Duodenal mucosa (tissue), 2 donors: Measurements from ENCODE around the gene HSPA12B.

Experiments
- H3K27ac ChIP-seq: one replicate; pipeline ENCODE4 v1.7.0; 2013; ENCODE audit warnings: low read depth, low read length
- H3K27me3 ChIP-seq, 2 donors: one replicate each; pipeline ENCODE4 v1.7.0; 2013; ENCODE audit warnings: low read length in 2 of 2, control low read depth in 1 of 2; ENCODE audit not compliant: insufficient read depth in 2 of 2, control insufficient read depth in 1 of 2
- H3K36me3 ChIP-seq, 2 donors: one replicate each; pipeline ENCODE4 v1.7.0; 2013; ENCODE audit warnings: low read length in 2 of 2, control low read depth in 1 of 2; ENCODE audit not compliant: insufficient read depth in 2 of 2, control insufficient read depth in 1 of 2
- H3K4me1 ChIP-seq, 2 donors: one replicate each; pipeline ENCODE4 v1.7.0; 2013; ENCODE audit warnings: low read length in 2 of 2, control low read depth in 1 of 2; ENCODE audit not compliant: insufficient read depth in 2 of 2, control insufficient read depth in 1 of 2
- H3K4me3 ChIP-seq, 2 donors: one replicate each; pipeline ENCODE4 v1.7.0; 2013; ENCODE audit warnings: low read length in 2 of 2, low read depth in 1 of 2
- H3K9ac ChIP-seq, 2 donors: one replicate each; pipeline ENCODE4 v1.7.0; 2013; ENCODE audit warnings: low read length in 2 of 2, low read depth in 1 of 2
- H3K9me3 ChIP-seq, 2 donors: one replicate each; pipeline ENCODE4 v1.7.0; 2013; ENCODE audit warnings: low read length in 2 of 2, control low read depth in 1 of 2; ENCODE audit not compliant: control insufficient read depth in 1 of 2

Gene HSPA12B

DNA sequence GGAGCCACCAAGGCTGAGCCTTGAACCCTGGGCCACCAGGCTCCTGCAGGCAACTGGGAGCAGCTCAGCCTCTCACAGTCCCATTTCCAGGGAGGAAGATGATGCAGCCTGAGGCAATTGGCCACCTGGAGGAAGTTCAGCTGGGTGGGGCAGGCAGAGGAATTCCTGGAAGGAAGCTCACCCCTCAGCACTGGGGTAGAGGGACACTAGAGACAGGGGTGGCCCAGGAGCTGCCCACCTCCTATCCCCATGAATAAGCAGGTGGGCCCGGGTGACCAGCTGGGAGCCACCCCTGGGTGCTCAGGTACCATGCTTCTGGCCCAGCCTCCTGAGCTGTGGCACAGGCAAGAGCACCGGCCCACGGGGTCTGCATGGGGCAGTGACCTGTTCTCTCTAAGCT is 3.6 kb upstream of the HSPA12B start:
- Histone ChIP-seq H3K36me3 (no peaks in the 10 kb centered on the region), H3K4me1 (peaks cover 0 to 3% of the 10 kb centered on the region in 2 donors), H3K27me3 (peaks cover 17 to 22% of the 10 kb centered on the region in 2 donors), H3K9me3 (no peaks in the 10 kb centered on the region), H3K9ac (no peak overlapping the region), H3K4me3 (no peak overlapping the region), H3K27ac (no peak overlapping the region)

DNA sequence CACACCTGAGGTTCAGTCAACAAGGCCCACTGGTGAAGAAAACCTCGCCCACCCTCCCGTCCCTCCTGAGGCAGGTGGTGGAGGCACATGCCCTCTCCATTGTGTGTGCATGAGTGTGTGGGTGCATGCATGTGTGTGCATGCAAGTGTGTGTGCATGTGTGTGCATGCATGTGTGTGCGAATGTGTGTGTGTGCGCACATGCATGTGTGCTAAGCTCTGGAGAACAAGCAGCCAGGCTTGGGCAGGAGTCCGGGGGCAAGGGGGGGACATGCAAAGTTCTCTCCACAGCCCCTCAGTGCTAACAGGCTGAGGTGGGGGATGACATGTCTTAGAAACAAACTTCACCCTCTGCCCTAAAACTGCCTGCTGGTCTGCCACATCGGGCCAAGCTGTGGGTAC is 3.1 kb upstream of the HSPA12B start:
- Histone ChIP-seq H3K9ac (no peak overlapping the region), H3K27me3 (peaks cover 17 to 22% of the 10 kb centered on the region in 2 donors), H3K4me1 (peaks cover 4 to 8% of the 10 kb centered on the region in 2 donors), H3K36me3 (no peaks in the 10 kb centered on the region), H3K9me3 (no peaks in the 10 kb centered on the region), H3K4me3 (no peak overlapping the region), H3K27ac (no peak overlapping the region)

DNA sequence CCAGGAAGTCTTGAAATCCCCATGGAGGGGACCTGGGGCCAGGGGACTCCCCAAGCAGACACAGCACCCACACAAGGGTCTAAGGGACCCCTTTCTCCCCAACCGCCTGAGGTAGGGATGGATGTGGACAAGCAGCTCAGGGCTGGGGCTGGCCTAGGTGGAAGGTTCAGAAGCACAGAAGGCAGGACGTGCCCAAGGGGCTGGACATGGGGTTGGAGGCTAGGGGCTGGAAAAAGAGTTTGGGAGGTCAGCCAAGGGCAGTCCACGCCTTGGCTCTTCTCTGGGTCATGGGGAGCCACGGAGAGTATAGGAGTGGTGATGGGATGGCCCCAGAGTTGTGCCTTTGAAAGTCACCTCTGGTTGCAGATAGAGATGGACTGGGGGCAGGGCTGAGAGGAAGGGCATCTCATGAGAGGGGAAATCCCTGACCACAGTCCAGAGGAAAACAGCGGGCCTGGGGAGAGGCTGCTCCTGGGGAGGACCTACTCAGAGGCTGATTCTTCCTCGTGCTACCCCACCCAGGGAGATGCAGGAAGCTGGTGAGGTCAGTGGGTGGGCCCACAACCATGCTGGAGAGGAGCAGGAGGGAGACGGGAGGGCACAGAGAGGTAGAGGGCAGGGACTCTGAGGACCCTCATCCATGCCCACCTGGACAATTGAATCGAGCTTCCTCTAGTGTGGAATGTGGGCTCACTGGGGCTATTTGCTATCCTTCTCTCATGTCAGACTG is 2.5 kb upstream of the HSPA12B start:
- Histone ChIP-seq H3K4me3 (no peak overlapping the region), H3K27ac (no peak overlapping the region), H3K27me3 (peaks cover 15 to 22% of the 10 kb centered on the region in 2 donors), H3K36me3 (no peaks in the 10 kb centered on the region), H3K4me1 (peaks cover 10 to 13% of the 10 kb centered on the region in 2 donors), H3K9me3 (no peaks in the 10 kb centered on the region), H3K9ac (no peak overlapping the region)

DNA sequence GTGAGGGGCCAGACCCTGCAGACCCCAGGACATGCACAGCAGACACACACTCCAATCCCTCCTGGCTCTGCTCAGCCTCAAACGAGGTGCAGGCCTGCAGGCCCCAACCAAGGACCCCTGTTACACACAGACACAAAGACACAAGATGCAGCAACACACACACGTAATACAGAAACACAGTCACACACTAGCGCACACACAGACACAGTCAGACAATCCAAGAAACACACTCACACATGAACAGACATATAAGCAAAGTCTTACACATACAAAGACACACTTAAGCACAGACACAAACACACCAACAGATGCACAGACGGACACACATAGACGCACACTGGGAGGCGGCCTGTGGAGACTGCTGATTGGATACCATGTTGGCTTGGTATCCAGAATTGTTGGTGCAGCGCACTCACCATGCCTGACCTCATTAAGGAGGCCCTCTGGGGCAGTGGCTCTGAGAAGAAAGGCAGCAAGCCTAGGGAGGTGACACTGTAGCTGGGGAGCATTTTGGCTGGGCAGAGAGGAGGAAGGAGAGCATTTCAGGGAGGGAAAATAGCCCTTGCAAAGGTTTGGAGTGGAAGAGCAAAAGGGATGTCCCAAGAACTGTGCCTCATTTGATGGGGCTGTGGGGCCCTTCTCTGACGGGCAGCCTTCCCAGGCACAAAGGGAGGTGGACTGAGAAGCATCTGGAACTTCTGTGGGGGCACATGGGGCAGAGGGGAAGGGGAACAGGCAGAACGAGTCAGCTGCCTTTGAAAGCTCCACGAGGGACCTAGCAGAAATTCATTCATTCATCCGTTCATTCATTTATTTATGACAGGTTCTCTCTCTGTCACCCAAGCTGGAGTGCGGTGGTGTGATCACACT is 1.4 kb upstream of the HSPA12B start:
- H3K4me1 ChIP-seq = peaks cover 18 to 20% of the 10 kb centered on the region in 2 donors
- H3K27ac ChIP-seq = no peak overlapping the region
- H3K4me3 ChIP-seq = no peak overlapping the region
- peaks cover 15 to 22% of the 10 kb centered on the region in 2 donors for H3K27me3 ChIP-seq
- no peaks in the 10 kb centered on the region for H3K9me3 ChIP-seq
- H3K9ac ChIP-seq = no peak overlapping the region
- no peaks in the 10 kb centered on the region for H3K36me3 ChIP-seq

DNA sequence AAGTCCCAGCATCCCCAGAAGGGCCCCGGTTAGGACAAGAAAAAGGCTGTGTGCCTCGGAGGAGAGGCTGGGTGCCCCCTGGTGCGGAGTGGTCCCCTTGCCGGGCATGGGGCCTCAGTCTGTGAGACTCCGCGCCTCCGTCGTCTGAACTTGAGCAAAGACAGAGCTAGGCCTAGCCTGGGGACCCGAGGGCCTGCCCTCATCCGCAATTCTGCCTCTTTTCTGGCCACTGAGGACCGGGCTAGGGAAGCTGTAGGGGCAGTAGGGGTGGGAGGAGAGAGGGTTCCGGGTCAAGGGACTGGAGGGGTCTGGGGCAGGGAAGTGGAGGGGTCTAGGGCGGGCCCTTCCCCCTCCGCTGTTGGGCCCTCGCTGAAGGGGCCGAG is 550 bp upstream of the HSPA12B start:
- Histone ChIP-seq H3K9me3 (no peaks in the 10 kb centered on the region), H3K27me3 (peaks cover 15 to 22% of the 10 kb centered on the region in 2 donors), H3K4me1 (peaks cover 22 to 23% of the 10 kb centered on the region in 2 donors), H3K4me3 (no peak overlapping the region), H3K27ac (no peak overlapping the region), H3K36me3 (no peaks in the 10 kb centered on the region), H3K9ac (no peak overlapping the region)

DNA sequence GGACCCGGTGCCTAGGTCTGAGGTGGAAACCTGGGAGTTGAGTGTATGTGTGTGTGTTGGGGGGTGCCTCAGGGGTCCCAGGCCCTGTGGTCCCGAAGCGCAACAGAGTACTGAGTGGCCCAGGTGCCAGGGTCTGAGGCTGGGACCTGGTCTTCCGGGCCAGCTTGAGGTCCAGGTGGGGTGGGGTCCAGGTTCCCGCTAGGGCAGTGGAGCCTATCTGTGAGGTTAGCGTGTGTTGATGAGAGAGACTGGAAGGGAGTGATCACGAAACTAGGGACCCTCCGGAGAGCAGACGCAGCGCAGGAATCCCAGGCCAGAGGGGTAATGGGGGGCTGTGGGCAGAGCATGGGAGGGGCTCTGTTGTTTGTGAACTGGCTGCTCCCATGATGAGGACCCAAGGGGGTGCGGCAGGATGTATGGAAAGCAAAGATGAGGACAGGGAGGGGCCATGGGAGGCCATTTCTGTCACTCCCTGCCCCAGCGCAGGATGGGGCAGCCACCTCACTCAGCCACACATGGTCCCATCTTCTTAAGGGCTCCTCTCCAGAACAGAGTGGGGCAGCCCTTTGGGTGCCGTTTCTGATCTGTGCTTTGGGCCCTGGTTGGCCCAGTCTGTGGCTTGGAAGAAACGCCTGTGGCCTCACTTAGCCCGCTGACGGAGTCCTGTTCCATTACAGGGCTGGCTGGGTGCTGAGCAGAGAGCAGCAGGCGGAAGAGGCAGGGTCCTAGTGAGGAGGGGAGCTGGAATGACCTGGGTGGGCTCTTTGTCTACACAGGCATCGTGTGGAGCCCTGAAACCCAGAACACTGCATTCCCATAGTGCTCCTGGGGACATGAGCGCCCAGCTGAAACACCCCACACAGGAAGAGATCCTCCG is 872 bp downstream of the HSPA12B start:
- Histone ChIP-seq H3K4me1 (peaks cover 22 to 23% of the 10 kb centered on the region in 2 donors), H3K9me3 (no peaks in the 10 kb centered on the region), H3K27ac (no peak overlapping the region), H3K36me3 (no peaks in the 10 kb centered on the region), H3K9ac (no peak overlapping the region), H3K4me3 (no peak overlapping the region), H3K27me3 (peaks cover 15 to 18% of the 10 kb centered on the region in 2 donors)

DNA sequence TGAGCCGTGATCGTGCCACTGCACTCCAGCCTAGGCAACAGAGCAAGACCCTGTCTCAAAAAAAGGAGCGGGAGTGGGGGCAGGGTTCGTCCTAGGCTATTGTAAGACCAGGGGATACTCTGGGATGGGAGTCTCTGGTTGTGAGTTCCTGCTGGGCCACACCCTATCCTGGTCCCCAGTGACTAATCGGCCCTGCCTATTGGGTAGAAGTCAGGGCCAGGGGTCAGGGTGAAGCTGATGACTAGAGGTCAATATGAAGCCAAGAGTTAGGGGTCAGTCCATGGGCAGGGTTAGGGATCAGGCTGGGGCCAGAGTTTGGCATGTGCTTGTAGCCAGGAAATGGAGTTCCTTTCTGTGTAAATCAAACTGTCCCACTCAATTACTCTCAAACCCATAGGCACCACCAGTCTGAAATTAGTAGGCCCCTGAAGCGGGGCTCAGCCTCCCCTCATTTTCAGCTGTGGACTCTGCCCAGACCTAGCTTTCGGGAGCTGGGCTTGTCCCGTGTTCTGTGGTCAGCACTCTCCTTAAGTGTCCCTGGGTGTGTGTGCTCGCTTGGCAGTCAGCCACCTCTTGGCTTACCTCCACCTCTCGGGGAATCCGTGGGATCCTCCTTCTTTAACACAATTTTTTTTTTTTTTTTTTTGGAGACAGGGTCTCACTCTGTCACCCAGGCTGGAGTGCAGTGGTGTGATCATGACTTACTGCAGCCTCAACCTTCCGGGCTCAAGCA is 1.8 kb downstream of the HSPA12B start:
- Histone ChIP-seq H3K4me1 (peaks cover 23 to 26% of the 10 kb centered on the region in 2 donors), H3K27ac (no peak overlapping the region), H3K9ac (no peak overlapping the region), H3K4me3 (no peak overlapping the region), H3K9me3 (no peaks in the 10 kb centered on the region), H3K27me3 (peaks cover 15 to 17% of the 10 kb centered on the region in 2 donors), H3K36me3 (no peaks in the 10 kb centered on the region)

DNA sequence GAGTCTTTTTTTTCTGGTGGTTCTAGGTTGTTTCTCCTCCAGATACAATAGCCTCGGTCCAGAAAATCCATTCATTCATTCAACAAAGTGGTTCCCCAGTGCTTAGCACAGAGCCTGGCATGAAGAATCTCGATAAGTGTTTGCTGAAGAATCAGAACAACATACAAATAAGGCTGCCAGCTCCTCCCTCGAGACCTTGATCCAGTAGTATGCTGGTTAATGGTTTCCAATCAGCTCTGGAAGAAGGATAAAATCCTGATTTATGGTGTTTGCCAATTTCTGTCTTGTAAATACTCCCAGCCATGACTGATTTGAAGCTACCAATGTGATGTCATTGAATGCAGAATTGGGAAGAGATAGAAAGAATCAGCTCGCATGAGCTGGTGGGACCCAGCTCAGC is 3.3 kb downstream of the HSPA12B start:
- Histone ChIP-seq H3K27ac (no peak overlapping the region), H3K27me3 (peaks cover 14 to 17% of the 10 kb centered on the region in 2 donors), H3K9me3 (no peaks in the 10 kb centered on the region), H3K4me3 (no peak overlapping the region), H3K36me3 (no peaks in the 10 kb centered on the region), H3K9ac (no peak overlapping the region), H3K4me1 (peaks cover 23 to 26% of the 10 kb centered on the region in 2 donors)
